GM10266 (cell line): ENCODE measurements around the gene TIMP2.

ENCODE experiments used
- DNase-seq: peaks from one replicate; pipeline ENCODE4 v3.0.0; 2012; ENCODE audit errors: extremely low spot score
- TF ChIP-seq, protein P1 (sequence below): IDR thresholded peaks from 2 replicates; pipeline ENCODE4 v1.5.1; 2012; ENCODE audit warnings: mild to moderate bottlenecking, low read depth; ENCODE audit not compliant: control insufficient read depth, insufficient read depth; ENCODE audit errors: missing control alignments

TIMP2 gene

GRCh38 chr17:78925662-78926555, 722 bp upstream of the TIMP2 start:
- no peak for DNase-seq
- TF ChIP-seq, protein P1, sequence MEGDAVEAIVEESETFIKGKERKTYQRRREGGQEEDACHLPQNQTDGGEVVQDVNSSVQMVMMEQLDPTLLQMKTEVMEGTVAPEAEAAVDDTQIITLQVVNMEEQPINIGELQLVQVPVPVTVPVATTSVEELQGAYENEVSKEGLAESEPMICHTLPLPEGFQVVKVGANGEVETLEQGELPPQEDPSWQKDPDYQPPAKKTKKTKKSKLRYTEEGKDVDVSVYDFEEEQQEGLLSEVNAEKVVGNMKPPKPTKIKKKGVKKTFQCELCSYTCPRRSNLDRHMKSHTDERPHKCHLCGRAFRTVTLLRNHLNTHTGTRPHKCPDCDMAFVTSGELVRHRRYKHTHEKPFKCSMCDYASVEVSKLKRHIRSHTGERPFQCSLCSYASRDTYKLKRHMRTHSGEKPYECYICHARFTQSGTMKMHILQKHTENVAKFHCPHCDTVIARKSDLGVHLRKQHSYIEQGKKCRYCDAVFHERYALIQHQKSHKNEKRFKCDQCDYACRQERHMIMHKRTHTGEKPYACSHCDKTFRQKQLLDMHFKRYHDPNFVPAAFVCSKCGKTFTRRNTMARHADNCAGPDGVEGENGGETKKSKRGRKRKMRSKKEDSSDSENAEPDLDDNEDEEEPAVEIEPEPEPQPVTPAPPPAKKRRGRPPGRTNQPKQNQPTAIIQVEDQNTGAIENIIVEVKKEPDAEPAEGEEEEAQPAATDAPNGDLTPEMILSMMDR: no peak

DNA sequence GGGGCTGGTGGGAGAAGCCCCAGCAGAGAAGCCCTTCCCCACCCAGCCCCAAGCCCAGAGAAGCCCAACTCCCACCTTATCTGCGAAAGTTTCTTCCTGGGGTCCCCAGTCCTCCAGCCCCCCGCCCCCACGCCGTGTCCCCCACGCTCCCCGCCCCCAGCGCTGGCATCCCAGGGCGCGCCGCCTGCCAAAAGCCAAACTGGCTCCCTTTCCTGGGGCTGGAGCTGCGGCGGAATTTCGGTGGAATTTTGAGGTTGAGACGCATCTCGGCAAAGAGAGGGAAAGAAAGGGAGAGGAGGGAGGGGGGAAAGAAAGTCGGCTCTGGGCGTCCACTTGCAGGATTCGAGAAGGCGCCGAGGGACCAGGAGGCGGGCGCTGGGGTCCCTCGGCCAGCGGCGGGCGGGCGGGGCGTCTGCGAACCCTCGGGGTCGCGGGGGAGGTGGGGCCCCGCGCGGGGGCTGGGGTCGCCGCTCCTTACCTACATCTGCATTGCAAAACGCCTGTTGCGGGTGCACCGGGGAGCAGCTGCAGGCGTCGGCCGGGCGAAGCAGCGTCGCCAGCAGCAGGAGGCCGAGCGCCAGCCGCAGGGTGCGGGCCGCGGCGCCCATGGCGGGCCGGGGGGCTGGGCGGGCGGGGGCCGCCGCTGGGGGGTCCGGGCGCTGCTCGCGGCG, 571 bp downstream of the TIMP2 start:
- TF ChIP-seq, protein P1: no peak
- no peak for DNase-seq

DNA sequence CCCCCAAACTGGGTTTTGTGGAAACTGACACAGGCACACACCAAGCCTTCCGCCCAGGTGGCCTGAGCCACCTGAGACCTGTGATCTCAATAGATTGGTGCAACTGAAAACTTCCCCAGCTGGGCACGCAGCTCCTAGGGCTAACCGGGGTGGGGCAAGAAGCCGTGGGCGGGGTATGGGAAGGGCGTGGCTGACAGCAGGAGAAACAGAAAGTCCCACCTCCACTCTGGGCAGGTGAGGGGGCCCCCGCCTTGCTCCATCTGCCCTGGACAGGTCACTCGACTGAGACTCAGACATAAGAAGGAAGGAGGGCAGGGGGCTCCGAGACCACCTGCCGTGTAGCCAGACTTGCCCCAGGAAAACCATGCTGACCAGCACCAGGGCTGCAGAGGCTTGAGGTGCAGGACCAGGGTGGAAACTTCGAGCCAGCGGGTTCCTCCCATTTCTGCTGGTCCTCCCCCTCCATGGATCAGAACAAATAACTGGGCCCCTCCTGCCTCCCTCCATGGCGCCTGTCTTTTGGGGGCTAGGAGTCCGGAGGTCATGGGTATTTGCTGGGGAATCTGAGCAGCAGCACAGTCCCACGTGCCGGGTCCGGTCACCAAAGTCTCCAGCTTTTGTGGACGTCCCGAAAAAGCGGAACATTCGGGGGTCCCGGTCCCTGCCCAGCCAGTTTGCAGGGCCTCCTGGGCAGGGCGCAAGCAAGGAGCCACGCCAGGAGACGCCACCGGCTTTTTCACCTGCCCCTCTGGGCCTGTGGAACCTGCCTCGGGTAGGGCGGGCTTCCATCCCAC, 1.3 kb downstream of the TIMP2 start:
- TF ChIP-seq, protein P1: no peak
- no peak for DNase-seq

DNA sequence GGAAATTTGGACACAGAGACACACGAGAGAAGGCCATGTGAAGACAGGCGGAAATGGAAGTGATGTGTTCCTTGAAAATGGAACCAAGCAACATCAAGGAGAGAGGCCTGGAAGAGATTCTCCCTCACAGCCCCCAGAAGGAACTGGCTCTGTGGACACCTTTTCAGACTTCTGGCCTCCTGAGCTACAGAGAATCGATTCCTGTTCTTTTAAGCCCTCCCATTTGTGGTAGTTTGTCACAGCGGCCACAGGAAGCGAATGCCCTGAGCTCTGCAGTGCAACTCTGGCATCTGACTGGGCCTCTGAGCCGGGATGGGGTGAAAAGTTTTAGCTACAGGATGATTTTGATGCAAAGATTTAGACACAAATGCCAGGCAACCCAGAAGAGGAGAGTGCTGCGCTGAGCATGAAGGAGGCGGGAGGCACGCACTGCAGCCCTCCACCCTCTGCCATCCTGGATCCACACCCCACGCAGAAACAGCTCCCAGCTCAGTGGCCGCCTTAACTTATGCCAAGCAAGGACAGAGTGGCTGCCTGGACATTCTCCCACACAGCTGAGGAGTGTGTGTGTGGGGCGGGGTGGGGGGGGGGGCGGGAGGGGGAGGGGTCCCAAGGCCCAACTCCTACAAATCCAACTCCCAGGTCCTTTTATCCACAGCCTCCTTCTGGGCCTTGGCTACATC, 2.2 kb downstream of the TIMP2 start:
- TF ChIP-seq, protein P1: no peak
- no peak for DNase-seq

GRCh38 chr17:78921437-78921971, 3.7 kb downstream of the TIMP2 start:
- TF ChIP-seq, protein P1: no peak
- no peak for DNase-seq

DNA sequence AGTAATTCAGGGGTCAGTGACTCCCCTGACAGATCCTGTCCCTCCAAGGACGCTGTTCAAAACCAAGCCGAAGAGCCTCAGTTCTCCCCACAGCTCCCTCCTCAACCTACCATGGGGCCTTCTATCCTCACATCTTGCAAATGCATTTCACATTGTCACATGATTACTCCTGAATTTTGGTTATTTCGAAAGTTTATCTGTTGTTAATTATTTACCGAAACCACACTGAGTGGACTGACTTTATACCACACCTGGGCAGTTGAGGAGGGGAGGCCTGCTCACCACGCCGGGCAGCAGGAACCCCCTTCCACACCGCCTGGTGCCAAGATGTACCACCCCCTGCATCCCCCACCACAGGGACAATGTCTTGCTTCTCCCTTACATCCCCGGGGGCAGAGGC, 4.7 kb downstream of the TIMP2 start:
- TF ChIP-seq, protein P1: no peak

More for the DNA sequence above, 4.7 kb downstream of the TIMP2 start:
- DNase-seq: no peak
